Measurements from ENCODE around the gene RPS6KC1. TPM values are rescaled to one million over a fixed set of nuclear protein-coding genes. Genes with fewer than 3 reads are reported as not detected.

The RPS6KC1 gene
- total RNA-seq, 1 experiment from 2014 or later = 20.5 TPM

DNA sequence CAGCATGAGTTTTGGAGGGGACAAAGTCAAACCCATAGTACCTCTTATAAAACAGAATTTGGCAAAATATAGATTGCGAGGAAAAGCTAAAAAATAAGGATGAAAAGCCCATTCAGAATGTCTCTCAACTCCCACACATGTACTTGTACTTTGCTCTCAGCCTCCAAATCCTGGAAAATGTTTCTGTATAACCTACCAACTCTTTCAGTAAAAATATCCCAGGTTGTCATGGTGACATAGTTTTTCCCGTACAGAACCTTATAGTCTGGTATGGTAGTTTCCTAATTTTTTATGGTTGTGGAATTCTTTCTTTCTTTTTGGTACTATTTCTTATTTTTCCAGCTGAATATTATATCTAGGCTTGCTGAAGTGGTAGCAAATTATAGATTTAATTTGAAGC is 15.5 kb upstream of the RPS6KC1 start:
- DNase-seq (ENCODE audit: low read depth, low spot score) (no peak), ATAC-seq (no peak)
- H3K4me3 ChIP-seq (ENCODE audit: low read depth in 2 of 2, low read length in 2 of 2) = no peak overlapping the region
- intact Hi-C loops (cut with micrococcal nuclease; ENCODE audit: unreplicated experiment) = no loop called here
- CTCF ChIA-PET = no interaction called here
- H3K36me3 ChIP-seq (ENCODE audit: control insufficient read depth, insufficient read depth, low read length) = no peaks in the 10 kb centered on the region
- no peaks in the 10 kb centered on the region for H3K4me1 ChIP-seq (ENCODE audit: control insufficient read depth, insufficient read depth, low read length)
- POLR2A ChIA-PET = no interaction called here
- in situ Hi-C loops (cut with HindIII; ENCODE audit: low pct_unique_long_range_greater_than_20kb, low sequenced_read_pairs) = no loop called here
- no peak overlapping the region for H3K27ac ChIP-seq (ENCODE audit: low read length)
- H3K27me3 ChIP-seq (ENCODE audit: control insufficient read depth, insufficient read depth, low read length) = no peaks in the 10 kb centered on the region; the same call in 1 of the 2 replicates
- TF ChIP-seq CTCF (IDR thresholded peaks at IDR 0.05) (no peak), TCF7L2 (IDR thresholded peaks at IDR 0.05; ENCODE audit: low read depth, low read length) (no peak), SIN3A (IDR thresholded peaks at IDR 0.05; ENCODE audit: borderline replicate concordance, insufficient read depth, low read depth, low read length) (no peak), POLR2AphosphoS5 (IDR thresholded peaks at IDR 0.05; ENCODE audit: low read depth, low read length) (no peak), REST (IDR thresholded peaks at IDR 0.05; ENCODE audit: insufficient read depth in 1 of 2, low read depth in 2 of 2, low read length in 1 of 2) (no peak)
- no TSS peak for BruUV-seq (replicated peaks)
- no peaks in the 10 kb centered on the region for H3K9me3 ChIP-seq (ENCODE audit: control insufficient read depth, insufficient read depth, low read depth, low read length)

GRCh38 chr1:213041443-213041842 is 9.6 kb upstream of the RPS6KC1 start:
- DNase-seq (ENCODE audit: low read depth, low spot score) = no peak
- no TSS peak for BruUV-seq (replicated peaks)

More at GRCh38 chr1:213041443-213041842, 9.6 kb upstream of the RPS6KC1 start:
- no peaks in the 10 kb centered on the region for H3K36me3 ChIP-seq (ENCODE audit: control insufficient read depth, insufficient read depth, low read length)
- no peak overlapping the region for H3K4me3 ChIP-seq (ENCODE audit: low read depth in 2 of 2, low read length in 2 of 2)
- no peak for TF ChIP-seq CTCF (IDR thresholded peaks at IDR 0.05)
- TF ChIP-seq POLR2AphosphoS5 (IDR thresholded peaks at IDR 0.05; ENCODE audit: low read depth, low read length) = no peak
- TF ChIP-seq REST (IDR thresholded peaks at IDR 0.05; ENCODE audit: insufficient read depth in 1 of 2, low read depth in 2 of 2, low read length in 1 of 2) = no peak
- no peak for TF ChIP-seq TCF7L2 (IDR thresholded peaks at IDR 0.05; ENCODE audit: low read depth, low read length)
- TF ChIP-seq SIN3A (IDR thresholded peaks at IDR 0.05; ENCODE audit: borderline replicate concordance, insufficient read depth, low read depth, low read length) = no peak
- no peaks in the 10 kb centered on the region for H3K4me1 ChIP-seq (ENCODE audit: control insufficient read depth, insufficient read depth, low read length)
- no peaks in the 10 kb centered on the region for H3K9me3 ChIP-seq (ENCODE audit: control insufficient read depth, insufficient read depth, low read depth, low read length)
- intact Hi-C loops (cut with micrococcal nuclease; ENCODE audit: unreplicated experiment) (no loop called here), in situ Hi-C loops (cut with HindIII; ENCODE audit: low pct_unique_long_range_greater_than_20kb, low sequenced_read_pairs) (no loop called here)
- ChIA-PET POLR2A (no interaction called here), CTCF (no interaction called here)
- H3K27me3 ChIP-seq (ENCODE audit: control insufficient read depth, insufficient read depth, low read length) = no peaks in the 10 kb centered on the region; the same call in 1 of the 2 replicates
- H3K27ac ChIP-seq (ENCODE audit: low read length) = no peak overlapping the region
- ATAC-seq = no peak

Data from Panc1 (cell line).